OCI-LY7 (cell line): ENCODE data around the gene SLC25A47. TPM values are rescaled to one million over a fixed set of nuclear protein-coding genes. Genes with fewer than 3 reads are reported as not detected.

Source experiments
- BruUV-seq: library from RNA; stranded (reverse); fragments of 400-500 nt; replicated peaks from 2 replicates; lab custom pipeline; 2021; lab: Mats Ljungman, UMichigan
- CTCF ChIA-PET: fragments of 300-600 bp; sonication (Branson Sonifier 250); formaldehyde crosslinking; loops from one replicate; lab custom pipeline; 2022; ENCODE audit warnings: antibody characterized with exemption; ENCODE audit not compliant: unreplicated experiment; lab: Charles Lee
- POLR2A ChIA-PET: fragments of 300-600 bp; sonication (Branson Sonifier 250); formaldehyde crosslinking; loops from one replicate; lab custom pipeline; 2022; ENCODE audit warnings: antibody characterized with exemption; lab: Charles Lee
- DNase-seq: peaks from one replicate; pipeline ENCODE4 v3.0.0-alpha.2; 2015; ENCODE audit warnings: low spot score
- H2AFZ ChIP-seq: fragments of 200-600 bp; sonication (generic), shearing (Covaris generic); 2 replicates; pipeline ENCODE4 v1.6.1; 2014; ENCODE audit warnings: mild to moderate bottlenecking, antibody characterized with exemption, low read length, moderate library complexity
- H3K27ac ChIP-seq: fragments of 200-600 bp; sonication (generic); 2 replicates; pipeline ENCODE4 v1.5.1; 2014; ENCODE audit warnings: mixed run types, low read depth, mild to moderate bottlenecking, moderate library complexity, low read length, inconsistent platforms; ENCODE audit not compliant: poor library complexity, severe bottlenecking
- H3K36me3 ChIP-seq: fragments of 200-600 bp; sonication (generic); 2 replicates; pipeline ENCODE4 v1.6.1; 2014; ENCODE audit warnings: mild to moderate bottlenecking, antibody characterized with exemption, low read length, moderate library complexity, mixed read lengths; ENCODE audit not compliant: insufficient read depth
- H3K4me1 ChIP-seq: fragments of 200-600 bp; sonication (generic); 2 replicates; pipeline ENCODE4 v1.5.1; 2014; ENCODE audit warnings: mild to moderate bottlenecking, low read length; ENCODE audit not compliant: insufficient read depth, poor library complexity, severe bottlenecking
- H3K4me2 ChIP-seq: fragments of 200-600 bp; sonication (generic); 2 replicates; pipeline ENCODE4 v1.6.1; 2014; ENCODE audit warnings: mild to moderate bottlenecking, low read length
- H3K4me3 ChIP-seq: fragments of 200-600 bp; sonication (generic); 2 replicates; pipeline ENCODE4 v1.5.1; 2014; ENCODE audit warnings: mild to moderate bottlenecking, low read depth, low read length; ENCODE audit not compliant: poor library complexity, severe bottlenecking
- H3K79me2 ChIP-seq: fragments of 200-600 bp; sonication (generic); 2 replicates; pipeline ENCODE4 v1.6.1; 2016; ENCODE audit warnings: low read depth, mild to moderate bottlenecking, low read length, moderate library complexity, mixed read lengths; ENCODE audit not compliant: insufficient read depth
- H3K9me2 ChIP-seq: fragments of 200-600 bp; sonication (generic); 2 replicates; pipeline ENCODE4 v1.6.1; 2016; ENCODE audit warnings: mild to moderate bottlenecking, low read length, mixed read lengths; ENCODE audit not compliant: insufficient read depth
- H3K9me3 ChIP-seq: fragments of 200-600 bp; sonication (generic); 2 replicates; pipeline ENCODE4 v1.6.1; 2014; ENCODE audit warnings: mild to moderate bottlenecking, mixed run types, low read length, mixed read lengths
- H4K20me1 ChIP-seq: fragments of 200-600 bp; sonication (generic); 2 replicates; pipeline ENCODE4 v1.6.1; 2014; ENCODE audit warnings: mild to moderate bottlenecking, antibody characterized with exemption, low read length, moderate library complexity, mixed read lengths; ENCODE audit not compliant: insufficient read depth
- CTCF ChIP-seq: fragments of 200-600 bp; sonication (generic); conservative IDR thresholded peaks from 2 replicates; pipeline ENCODE4 v1.5.1; 2014; ENCODE audit warnings: mild to moderate bottlenecking, antibody characterized with exemption, low read length, moderate library complexity, mixed read lengths
- EZH2phosphoT487 ChIP-seq: fragments of 200-600 bp; sonication (generic); IDR thresholded peaks from 2 replicates; pipeline ENCODE4 v1.6.1; 2018; ENCODE audit warnings: low read depth, borderline replicate concordance, mild to moderate bottlenecking, mixed run types, antibody characterized with exemption, low read length, moderate library complexity, mixed read lengths
- intact Hi-C: fragments of 100-400 bp; cut with micrococcal nuclease; formaldehyde crosslinking; loops from one replicate; pipeline ENCODE4 v1.10.0; 2022; ENCODE audit not compliant: unreplicated experiment
- total RNA-seq, 2 experiments: library from RNA; depleted of rRNA in 1 of 2; stranded (reverse); fragments of >200 nt in 1 of 2; shearing (Covaris generic) in 1 of 2; gene quantifications; 2 replicates each; pipeline ENCODE4 v1.2.3, GENCODE V29; 2014 to 2022

SLC25A47 gene
- total RNA-seq, 2 experiments from 2014 or later, result 0.44 TPM; not detected in 1

GRCh38 chr14:100290607-100291304 lies 32.4 kb upstream of the SLC25A47 start:
- Histone ChIP-seq H3K36me3 (no peaks in the 10 kb centered on the region), H3K9me2 (no peaks in the 10 kb centered on the region), H2AFZ (no peak overlapping the region), H3K27ac (no peak overlapping the region), H3K4me2 (no peak overlapping the region), H3K9me3 (no peaks in the 10 kb centered on the region), H4K20me1 (no peaks in the 10 kb centered on the region), H3K79me2 (no peaks in the 10 kb centered on the region), H3K4me1 (peaks cover 6% of the 10 kb centered on the region), H3K4me3 (no peak overlapping the region)
- ChIA-PET CTCF (no interaction called here), POLR2A (interaction anchor here (0.6 kb wide), 2 partner anchors 47 to 1439 kb away, joined by 3 read pairs; no protein-coding TSS in a partner anchor)
- DNase-seq, result no peak
- TF ChIP-seq EZH2phosphoT487 (no peak), CTCF (no peak)
- no TSS peak for BruUV-seq
- intact Hi-C loops, result no loop called here

DNA sequence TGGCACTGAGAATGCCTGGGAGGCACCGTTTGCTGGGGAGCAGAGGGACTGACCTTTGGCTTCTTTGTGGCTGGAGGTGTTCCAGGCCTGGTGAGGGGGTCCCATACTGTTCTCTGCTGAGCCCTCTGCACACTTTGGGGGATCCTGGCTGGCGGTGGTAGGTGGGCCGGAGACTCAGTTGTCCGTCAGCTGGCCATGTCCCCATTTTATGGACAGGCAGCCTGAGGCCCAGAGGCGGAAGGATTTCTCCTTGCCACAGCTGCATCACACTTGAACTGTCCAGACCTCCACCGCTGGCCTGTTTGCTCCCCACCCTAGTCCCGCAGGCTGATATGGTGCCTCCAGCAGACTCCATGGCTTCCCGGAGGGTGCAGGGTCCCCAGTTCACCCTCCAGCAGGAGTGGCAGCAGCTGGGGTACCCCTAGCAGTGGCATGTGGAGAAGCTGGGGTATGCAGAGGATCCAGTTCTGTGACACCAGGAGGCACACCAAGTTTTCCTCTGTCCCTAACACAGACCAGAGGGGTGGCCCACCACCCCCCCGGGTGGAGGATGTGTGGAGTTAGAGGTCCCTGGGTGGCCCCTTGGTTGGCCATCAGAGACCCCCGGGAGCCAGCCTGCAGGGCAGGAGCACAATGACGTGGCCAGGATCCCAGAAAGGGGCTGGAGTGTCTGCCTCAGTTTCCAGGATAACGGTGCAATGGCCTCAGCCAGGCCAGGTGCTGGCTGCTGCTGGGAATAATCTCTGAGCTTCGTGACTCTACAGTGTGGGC lies 31.6 kb upstream of the SLC25A47 start:
- H3K4me3 ChIP-seq, result no peak overlapping the region
- H3K27ac ChIP-seq, result no peak overlapping the region
- no peaks in the 10 kb centered on the region for H3K79me2 ChIP-seq
- no TSS peak for BruUV-seq
- TF ChIP-seq CTCF (no peak), EZH2phosphoT487 (no peak)
- DNase-seq, result no peak
- no peaks in the 10 kb centered on the region for H3K9me3 ChIP-seq
- H3K4me2 ChIP-seq, result no peak overlapping the region
- no peaks in the 10 kb centered on the region for H3K36me3 ChIP-seq
- peaks cover 3% of the 10 kb centered on the region for H3K4me1 ChIP-seq
- no peaks in the 10 kb centered on the region for H3K9me2 ChIP-seq
- H2AFZ ChIP-seq, result no peak overlapping the region
- no peaks in the 10 kb centered on the region for H4K20me1 ChIP-seq
- ChIA-PET POLR2A (no interaction called here), CTCF (no interaction called here)
- intact Hi-C loops, result no loop called here

DNA sequence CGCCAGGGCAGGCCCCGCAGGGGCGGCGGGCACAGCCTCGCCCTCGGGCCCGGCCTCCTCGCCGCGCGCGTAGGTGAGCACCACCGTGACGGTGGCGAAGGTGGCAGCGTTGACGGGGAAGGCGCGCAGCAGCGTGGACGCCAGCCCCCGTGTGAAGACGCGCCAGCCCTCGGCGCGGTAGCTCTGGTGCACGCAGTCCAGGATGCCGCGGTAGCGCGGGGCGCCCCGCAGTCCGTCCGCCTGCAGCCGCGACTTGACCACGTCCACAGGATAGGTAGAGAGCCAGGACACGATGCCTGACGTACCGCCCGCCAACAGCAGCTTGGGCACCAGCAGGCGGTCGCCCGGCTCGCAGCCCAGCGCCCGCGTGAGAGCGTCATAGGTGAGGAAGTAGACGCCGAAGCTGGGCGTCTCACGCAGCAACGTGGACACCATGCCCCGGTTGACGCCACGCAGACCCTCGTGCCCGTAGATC lies 30.8 kb upstream of the SLC25A47 start:
- Histone ChIP-seq H3K36me3 (no peaks in the 10 kb centered on the region), H3K9me2 (no peaks in the 10 kb centered on the region), H4K20me1 (no peaks in the 10 kb centered on the region), H3K27ac (no peak overlapping the region), H3K9me3 (no peaks in the 10 kb centered on the region), H3K4me2 (no peak overlapping the region), H3K79me2 (no peaks in the 10 kb centered on the region), H3K4me3 (no peak overlapping the region), H2AFZ (no peak overlapping the region), H3K4me1 (peaks cover 9% of the 10 kb centered on the region)
- ChIA-PET CTCF (no interaction called here), POLR2A (no interaction called here)
- DNase-seq, result no peak
- no TSS peak for BruUV-seq
- intact Hi-C loops, result no loop called here
- no peak for TF ChIP-seq CTCF
- no peak for TF ChIP-seq EZH2phosphoT487
